Measurements from ENCODE around the gene ZCCHC24.

DNA sequence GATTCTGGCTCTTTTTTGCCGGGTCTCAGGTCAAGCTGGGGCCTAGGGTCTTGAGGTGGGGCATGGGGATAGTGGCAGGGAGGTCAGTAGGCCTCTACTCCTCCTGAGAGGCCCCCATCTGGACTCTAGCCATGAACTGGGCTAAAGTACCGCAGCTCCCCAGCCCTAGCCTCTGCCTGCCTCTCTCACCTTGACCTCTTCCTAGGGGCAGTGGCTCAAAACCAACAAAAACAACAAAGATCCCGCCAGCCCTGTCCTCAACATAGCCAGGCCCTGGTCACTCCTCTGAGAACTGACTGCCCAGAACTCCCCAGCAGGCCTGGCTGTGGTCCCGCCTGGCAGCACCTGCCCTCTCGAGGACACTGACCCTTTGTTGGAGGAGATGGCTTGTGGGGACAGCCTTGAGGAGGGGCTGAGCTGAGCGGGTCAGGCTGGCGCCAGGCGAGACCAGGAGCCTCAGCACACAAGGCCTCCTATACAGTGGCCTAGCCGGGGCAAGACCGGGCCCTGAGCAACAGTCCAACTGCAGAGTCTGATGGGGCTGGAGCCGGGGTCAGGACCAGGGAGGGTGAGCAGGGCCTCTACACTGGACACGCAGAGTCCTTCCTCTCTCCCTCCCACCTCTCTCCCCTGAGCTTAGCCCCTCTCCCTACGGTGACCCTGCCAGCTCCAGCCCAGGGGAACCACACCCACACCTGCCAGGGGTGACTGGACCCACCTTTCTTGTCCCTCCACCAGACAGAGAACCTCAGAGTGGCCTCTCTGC lies 109.8 kb downstream of the ZCCHC24 start:
- TF ChIP-seq, protein P1, sequence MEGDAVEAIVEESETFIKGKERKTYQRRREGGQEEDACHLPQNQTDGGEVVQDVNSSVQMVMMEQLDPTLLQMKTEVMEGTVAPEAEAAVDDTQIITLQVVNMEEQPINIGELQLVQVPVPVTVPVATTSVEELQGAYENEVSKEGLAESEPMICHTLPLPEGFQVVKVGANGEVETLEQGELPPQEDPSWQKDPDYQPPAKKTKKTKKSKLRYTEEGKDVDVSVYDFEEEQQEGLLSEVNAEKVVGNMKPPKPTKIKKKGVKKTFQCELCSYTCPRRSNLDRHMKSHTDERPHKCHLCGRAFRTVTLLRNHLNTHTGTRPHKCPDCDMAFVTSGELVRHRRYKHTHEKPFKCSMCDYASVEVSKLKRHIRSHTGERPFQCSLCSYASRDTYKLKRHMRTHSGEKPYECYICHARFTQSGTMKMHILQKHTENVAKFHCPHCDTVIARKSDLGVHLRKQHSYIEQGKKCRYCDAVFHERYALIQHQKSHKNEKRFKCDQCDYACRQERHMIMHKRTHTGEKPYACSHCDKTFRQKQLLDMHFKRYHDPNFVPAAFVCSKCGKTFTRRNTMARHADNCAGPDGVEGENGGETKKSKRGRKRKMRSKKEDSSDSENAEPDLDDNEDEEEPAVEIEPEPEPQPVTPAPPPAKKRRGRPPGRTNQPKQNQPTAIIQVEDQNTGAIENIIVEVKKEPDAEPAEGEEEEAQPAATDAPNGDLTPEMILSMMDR (IDR thresholded peaks at IDR 0.05): no peak
- TF ChIP-seq POLR2A (IDR thresholded peaks at IDR 0.05): no peak

Data from Peyer's patch (tissue), 4 donors.